ENCODE data around the gene ZNF524.
A peak's percentile ranks its signal among the peaks of the same experiment; 100 is the strongest.

ZNF524 gene

DNA sequence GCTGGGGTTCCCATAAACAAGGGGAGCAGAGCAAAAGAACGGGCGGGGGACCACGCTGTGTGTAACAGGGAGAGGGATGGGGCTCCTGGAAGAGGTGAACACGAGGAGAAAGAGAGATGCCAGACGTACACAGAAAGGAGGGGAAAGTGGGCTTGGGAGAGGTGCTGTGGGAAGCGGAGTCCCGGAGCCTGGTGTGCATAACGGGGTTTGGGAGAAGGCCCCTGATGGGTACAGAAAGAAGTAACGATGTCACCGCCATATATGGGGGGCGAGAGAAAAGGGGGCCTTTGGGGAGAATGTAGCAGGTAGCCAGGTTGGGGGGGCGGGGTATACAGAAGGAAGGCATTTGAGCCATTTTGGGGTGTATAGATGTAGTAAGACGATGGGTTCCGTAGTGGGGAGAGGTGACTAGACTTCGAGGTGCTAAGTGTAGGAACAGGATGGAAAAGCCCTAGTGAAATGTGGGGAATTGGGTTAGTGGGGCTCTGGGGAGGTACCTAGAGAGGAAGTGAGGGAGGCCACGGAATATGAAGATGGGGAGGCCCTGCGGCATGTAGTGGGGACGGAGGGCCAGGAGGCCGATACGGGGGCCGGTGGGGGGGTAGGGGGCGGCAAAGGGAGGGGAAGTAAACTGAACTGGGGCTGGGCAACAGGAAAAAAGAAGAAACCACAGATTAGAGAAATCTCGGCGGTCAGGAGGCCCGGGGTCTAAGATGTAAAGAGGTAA is 41.5 kb downstream of the ZNF524 start:
- TF ChIP-seq CTCF (IDR thresholded peaks at IDR 0.05; ENCODE audit: low read depth, low read length) (no peak), EZH2phosphoT487 (IDR thresholded peaks at IDR 0.05; ENCODE audit: low read depth) (no peak)

DNA sequence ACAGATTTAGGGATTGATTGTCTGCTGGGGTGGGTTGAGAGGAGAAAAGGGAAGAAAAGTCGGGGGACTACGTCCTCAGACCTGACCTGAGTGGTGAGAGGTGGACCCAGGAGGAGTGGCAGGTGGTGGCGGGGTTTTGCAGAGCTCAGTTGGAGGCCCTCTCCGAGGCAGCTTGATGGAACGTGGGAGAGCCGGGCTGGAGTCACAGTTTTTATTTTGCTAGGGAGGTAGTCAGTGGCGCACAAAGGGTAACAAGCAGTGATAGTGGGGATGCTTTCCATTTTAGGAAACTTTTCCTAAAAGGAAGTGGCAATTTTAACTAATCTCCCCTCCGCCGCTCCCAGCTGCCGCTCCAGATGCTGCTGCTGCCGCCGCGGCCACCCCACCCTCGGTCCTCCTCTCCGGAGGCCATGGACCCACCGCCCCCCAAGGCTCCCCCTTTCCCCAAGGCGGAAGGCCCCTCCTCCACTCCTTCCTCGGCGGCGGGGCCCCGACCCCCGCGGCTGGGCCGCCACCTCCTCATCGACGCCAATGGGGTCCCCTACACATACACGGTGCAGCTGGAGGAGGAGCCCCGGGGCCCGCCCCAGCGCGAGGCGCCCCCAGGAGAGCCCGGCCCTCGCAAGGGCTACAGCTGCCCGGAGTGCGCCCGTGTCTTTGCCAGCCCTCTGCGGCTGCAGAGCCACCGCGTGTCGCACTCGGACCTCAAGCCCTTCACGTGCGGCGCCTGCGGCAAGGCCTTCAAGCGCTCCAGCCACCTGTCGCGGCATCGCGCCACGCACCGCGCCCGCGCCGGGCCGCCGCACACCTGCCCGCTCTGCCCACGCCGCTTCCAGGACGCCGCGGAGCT is 42.3 kb downstream of the ZNF524 start:
- peaks cover 84% of the 10 kb centered on the region for H3K79me2 ChIP-seq (ENCODE audit: low read length)
- no peaks in the 10 kb centered on the region for H3K9me3 ChIP-seq (ENCODE audit: insufficient read depth, low read length)
- no peak overlapping the region for H2AFZ ChIP-seq (ENCODE audit: low read depth, low read length)
- TF ChIP-seq CTCF (IDR thresholded peaks at IDR 0.05; ENCODE audit: low read depth, low read length) (no peak), EZH2phosphoT487 (IDR thresholded peaks at IDR 0.05; ENCODE audit: low read depth) (no peak)
- H3K9ac ChIP-seq (ENCODE audit: low read length): peak overlapping the region; percentile 92
- H4K20me1 ChIP-seq (ENCODE audit: insufficient read depth, low read length): no peaks in the 10 kb centered on the region
- peak overlapping the region; percentile 84 for H3K4me2 ChIP-seq (ENCODE audit: low read length)
- no peaks in the 10 kb centered on the region for H3K27me3 ChIP-seq (ENCODE audit: low read depth, low read length)
- H3K27ac ChIP-seq (ENCODE audit: low read length): peak overlapping the region; percentile 84
- peaks cover 13% of the 10 kb centered on the region for H3K36me3 ChIP-seq (replicated peaks; ENCODE audit: low read depth, low read length)
- H3K4me3 ChIP-seq (ENCODE audit: low read length): peak overlapping the region; percentile 86
- peaks cover 28% of the 10 kb centered on the region for H3K4me1 ChIP-seq (ENCODE audit: low read length)

More for the DNA sequence above, 41.5 kb downstream of the ZNF524 start:
- Histone ChIP-seq H3K4me1 (ENCODE audit: low read length) (peaks cover 24% of the 10 kb centered on the region), H2AFZ (ENCODE audit: low read depth, low read length) (no peak overlapping the region), H4K20me1 (ENCODE audit: insufficient read depth, low read length) (no peaks in the 10 kb centered on the region), H3K9ac (ENCODE audit: low read length) (peak overlapping the region; percentile 92), H3K4me2 (ENCODE audit: low read length) (peak overlapping the region; percentile 84), H3K36me3 (replicated peaks; ENCODE audit: low read depth, low read length) (peaks cover 13% of the 10 kb centered on the region), H3K79me2 (ENCODE audit: low read length) (peaks cover 85% of the 10 kb centered on the region), H3K9me3 (ENCODE audit: insufficient read depth, low read length) (no peaks in the 10 kb centered on the region), H3K27ac (ENCODE audit: low read length) (peak overlapping the region; percentile 84), H3K27me3 (ENCODE audit: low read depth, low read length) (no peaks in the 10 kb centered on the region), H3K4me3 (ENCODE audit: low read length) (peak overlapping the region; percentile 86)

DNA sequence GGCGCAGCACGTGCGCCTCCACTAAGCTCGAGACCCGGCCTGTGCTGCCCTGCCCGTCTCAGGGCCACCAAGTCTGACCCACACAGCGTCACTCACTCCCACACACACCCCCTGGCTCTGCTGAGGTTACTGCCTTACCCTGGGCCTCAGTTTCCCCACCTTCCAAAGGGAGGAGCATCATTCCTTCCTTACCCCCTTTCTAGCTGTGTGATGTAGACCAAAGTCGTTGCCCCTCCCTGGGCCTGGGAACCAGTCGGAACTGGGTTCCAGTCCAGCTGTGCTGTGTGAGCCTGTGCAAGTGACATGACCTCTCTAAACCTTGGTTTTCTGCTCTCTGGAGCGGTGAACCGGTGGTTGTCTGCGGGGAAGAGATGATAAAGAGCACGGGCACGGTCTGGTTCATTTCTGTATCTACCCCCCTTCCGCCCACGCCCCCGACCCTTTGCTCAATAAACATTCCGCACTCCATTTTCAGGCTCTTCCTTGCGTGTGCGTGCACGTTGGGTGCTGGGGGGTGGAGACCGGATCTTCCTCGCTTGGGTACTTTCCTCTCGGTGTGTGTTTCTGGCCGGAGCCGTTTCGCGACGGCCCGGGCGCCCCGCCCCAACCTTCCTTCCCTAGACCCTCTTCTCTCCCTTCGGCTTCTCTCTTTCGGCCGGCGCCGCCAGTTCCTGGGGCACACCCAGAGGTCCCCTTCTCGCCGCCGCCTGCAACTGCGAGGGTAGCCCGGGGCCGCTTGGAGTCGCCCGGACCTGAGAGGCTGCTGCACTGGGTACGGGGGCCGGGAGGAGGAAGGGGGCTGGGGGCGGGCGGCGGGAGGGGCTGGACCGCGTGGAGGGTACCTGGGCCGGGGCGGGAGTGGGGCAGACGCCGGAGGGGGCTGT is 43.2 kb downstream of the ZNF524 start, which contains the start of gene ZNF581:
Gene ZNF581, plus strand, starts transcription at position 647 of the 884 bp plus-strand sequence. CDS start 923 bp downstream, outside the sequence.
- no peaks in the 10 kb centered on the region for H3K9me3 ChIP-seq (ENCODE audit: insufficient read depth, low read length)
- peak within 1 kb of the TSS; percentile 84 for H3K27ac ChIP-seq (ENCODE audit: low read length)
- peaks cover 81% of the 10 kb centered on the region for H3K79me2 ChIP-seq (ENCODE audit: low read length)
- peak within 1 kb of the TSS; percentile 92 for H3K9ac ChIP-seq (ENCODE audit: low read length)
- TF ChIP-seq EZH2phosphoT487 (IDR thresholded peaks at IDR 0.05; ENCODE audit: low read depth) (no peak), CTCF (IDR thresholded peaks at IDR 0.05; ENCODE audit: low read depth, low read length) (no peak)
- H3K27me3 ChIP-seq (ENCODE audit: low read depth, low read length): no peaks in the 10 kb centered on the region
- H2AFZ ChIP-seq (ENCODE audit: low read depth, low read length): no peak within 1 kb of the TSS
- H3K4me1 ChIP-seq (ENCODE audit: low read length): peaks cover 32% of the 10 kb centered on the region
- peak within 1 kb of the TSS; percentile 86 for H3K4me3 ChIP-seq (ENCODE audit: low read length)
- H4K20me1 ChIP-seq (ENCODE audit: insufficient read depth, low read length): no peaks in the 10 kb centered on the region
- H3K4me2 ChIP-seq (ENCODE audit: low read length): peak within 1 kb of the TSS; percentile 84
- peaks cover 13% of the 10 kb centered on the region for H3K36me3 ChIP-seq (replicated peaks; ENCODE audit: low read depth, low read length)

All from OCI-LY3 (cell line).